AG09309 (cell line): ENCODE results near the gene FERMT2.

Source experiments
- DNase-seq: peaks from one replicate; pipeline ENCODE4 v3.0.0-alpha.2; 2010; ENCODE audit warnings: low read depth
- H3K4me3 ChIP-seq: 2 replicates; pipeline ENCODE4 v1.5.1; 2011; ENCODE audit warnings: mild to moderate bottlenecking, low read depth, low read length, moderate library complexity; ENCODE audit not compliant: control insufficient read depth
- CTCF ChIP-seq: IDR thresholded peaks from 2 replicates; pipeline ENCODE4 v1.5.1; 2011; ENCODE audit warnings: mild to moderate bottlenecking, low read depth, low read length, inconsistent platforms; ENCODE audit not compliant: insufficient read depth, control insufficient read depth; ENCODE audit errors: missing control alignments

Gene FERMT2

GRCh38 chr14:52852810-52853521 lies 97.9 kb downstream of the FERMT2 start:
- TF ChIP-seq CTCF, result no peak
- no peak for DNase-seq
- no peak overlapping the region for H3K4me3 ChIP-seq

DNA sequence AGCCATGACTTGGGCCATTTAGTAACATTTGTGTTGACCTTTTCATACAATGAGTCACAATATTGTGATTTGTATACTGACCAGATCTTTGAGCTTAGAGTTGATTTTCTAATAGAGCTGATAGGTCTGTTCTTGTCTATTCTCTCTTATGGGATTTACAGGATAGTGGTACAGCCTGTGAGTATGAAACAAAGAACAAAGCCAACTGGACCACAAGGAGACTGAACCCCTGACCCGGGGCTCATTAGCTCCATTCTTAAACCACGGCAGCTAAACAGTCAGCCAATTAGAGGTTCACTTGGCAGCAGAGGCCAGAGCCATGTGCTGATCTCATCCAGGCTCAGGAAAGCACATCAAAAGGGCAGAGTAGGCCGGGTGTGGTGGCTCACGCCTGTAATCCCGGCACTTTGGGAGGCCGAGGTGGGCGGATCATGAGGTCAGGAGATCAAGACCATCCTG lies 100.4 kb downstream of the FERMT2 start:
- H3K4me3 ChIP-seq, result no peak overlapping the region
- no peak for TF ChIP-seq CTCF
- no peak for DNase-seq

GRCh38 chr14:52848626-52849025 lies 102.2 kb downstream of the FERMT2 start:
- TF ChIP-seq CTCF, result no peak
- no peak overlapping the region for H3K4me3 ChIP-seq
- no peak for DNase-seq

- no peak for DNase-seq
- TF ChIP-seq CTCF, result no peak
- no peak overlapping the region for H3K4me3 ChIP-seq
Measured at GRCh38 chr14:52846591-52846990, 104.3 kb downstream of the FERMT2 start.

DNA sequence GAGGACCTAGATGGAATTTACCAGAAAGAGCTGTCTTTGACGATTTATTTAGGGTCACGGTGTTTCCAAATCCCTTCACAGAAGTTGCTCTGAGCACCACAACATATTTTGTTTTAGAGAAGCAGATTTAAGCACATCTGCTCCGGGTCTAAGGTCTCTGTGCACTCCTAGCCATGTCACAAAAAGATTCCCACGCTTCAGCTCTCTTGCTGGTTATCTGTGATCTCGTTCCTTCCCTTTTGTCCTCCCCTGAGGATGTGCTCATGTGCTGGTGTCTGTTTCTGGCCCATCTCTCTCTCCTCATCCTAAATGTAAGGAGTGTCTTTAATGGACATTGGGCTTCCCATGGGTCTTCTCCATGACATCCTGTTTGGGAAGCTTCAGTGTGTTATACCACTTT lies 105.8 kb downstream of the FERMT2 start:
- DNase-seq, result no peak
- no peak overlapping the region for H3K4me3 ChIP-seq
- TF ChIP-seq CTCF, result no peak

DNA sequence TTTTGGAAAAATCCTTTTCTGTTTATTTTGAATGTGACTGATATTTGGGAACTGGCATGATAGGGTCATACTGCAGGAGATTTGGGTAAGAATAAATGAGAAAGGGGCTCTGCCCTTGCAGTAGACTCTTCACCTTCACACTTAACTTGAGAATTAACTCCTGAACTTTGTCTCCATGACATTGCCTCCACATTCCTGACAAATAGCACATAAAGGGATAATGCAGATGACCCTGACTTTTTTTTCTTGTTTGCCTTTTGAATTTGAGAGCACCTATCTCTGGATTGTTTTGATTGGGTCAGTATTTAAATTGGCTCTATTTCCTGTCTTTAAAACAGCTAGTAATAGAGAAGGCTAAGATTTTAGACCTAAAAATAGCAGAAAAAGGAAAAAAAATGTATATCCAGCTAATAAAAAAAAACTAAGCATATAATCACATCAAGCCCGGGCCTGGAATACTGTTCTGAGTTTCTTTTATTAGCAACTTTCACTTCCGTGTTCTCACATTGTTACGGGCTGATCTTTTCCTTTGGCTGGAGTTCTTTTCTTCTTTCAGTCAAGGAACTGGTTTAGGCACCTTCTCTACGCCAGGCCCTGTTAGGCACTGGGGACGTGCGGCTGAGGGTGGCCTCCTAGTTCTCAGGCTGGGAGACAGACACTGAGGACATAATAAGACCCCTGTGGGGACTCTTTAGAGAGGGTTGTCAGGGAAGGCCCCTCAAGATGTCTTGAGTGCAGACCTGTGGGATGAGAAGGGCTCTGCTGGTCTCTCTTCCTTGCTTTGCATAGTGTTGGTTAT lies 106.4 kb downstream of the FERMT2 start:
- no peak overlapping the region for H3K4me3 ChIP-seq
- no peak for TF ChIP-seq CTCF

More for the DNA sequence above, 106.4 kb downstream of the FERMT2 start:
- DNase-seq, result no peak
